Astrocyte (in vitro differentiated cells and primary cell): ENCODE data around the gene GREM2. TPM values are rescaled to one million over a fixed set of nuclear protein-coding genes. Genes with fewer than 3 reads are reported as not detected.
A peak's percentile ranks its signal among the peaks of the same experiment; 100 is the strongest.

Experiments
- DNase-seq: peaks from one replicate; pipeline ENCODE4 v3.0.0-alpha.2; 2010; ENCODE audit warnings: low read depth
- FAIRE-seq: peaks from 2 replicates; lab custom pipeline; 2011; peaks lifted over from hg19 to GRCh38; lab: Jason Lieb, UNC
- H2AFZ ChIP-seq: 2 replicates; pipeline ENCODE4 v1.6.0; 2012; ENCODE audit warnings: low read depth, low read length, inconsistent platforms
- H3K27ac ChIP-seq: 2 replicates; pipeline ENCODE4 v1.5.1; 2011; ENCODE audit warnings: low read depth, low read length, inconsistent platforms
- H3K27me3 ChIP-seq: 2 replicates; pipeline ENCODE4 v1.6.0; 2011; ENCODE audit warnings: low read length, inconsistent platforms; ENCODE audit not compliant: insufficient read depth
- H3K36me3 ChIP-seq: 2 replicates; pipeline ENCODE4 v1.5.1; 2011; ENCODE audit warnings: low read length, inconsistent platforms; ENCODE audit not compliant: insufficient read depth
- H3K4me1 ChIP-seq: 2 replicates; pipeline ENCODE4 v1.5.1; 2011; ENCODE audit warnings: low read length, inconsistent platforms; ENCODE audit not compliant: insufficient read depth
- H3K4me2 ChIP-seq: 2 replicates; pipeline ENCODE4 v1.6.0; 2012; ENCODE audit warnings: low read length, inconsistent platforms
- H3K4me3 ChIP-seq: 2 replicates; pipeline ENCODE4 v1.5.1; 2011; ENCODE audit warnings: low read depth, mild to moderate bottlenecking, low read length, inconsistent platforms; ENCODE audit not compliant: insufficient read depth
- H3K79me2 ChIP-seq: 2 replicates; pipeline ENCODE4 v1.6.0; 2012; ENCODE audit warnings: mild to moderate bottlenecking, low read length, inconsistent platforms; ENCODE audit not compliant: insufficient read depth
- H3K9ac ChIP-seq: 2 replicates; pipeline ENCODE4 v1.6.0; 2012; ENCODE audit warnings: mild to moderate bottlenecking, low read length, inconsistent platforms
- H3K9me3 ChIP-seq: 2 replicates; pipeline ENCODE4 v1.5.1; 2012; ENCODE audit warnings: low read depth, mild to moderate bottlenecking, low read length, inconsistent platforms; ENCODE audit not compliant: insufficient read depth
- H4K20me1 ChIP-seq: 2 replicates; pipeline ENCODE4 v1.6.0; 2012; ENCODE audit warnings: low read length, inconsistent platforms; ENCODE audit not compliant: insufficient read depth
- H3K27ac Mint-ChIP-seq: one replicate; pipeline ENCODE4 v1.8.0; 2021; ENCODE audit warnings: mild to moderate bottlenecking, mixed read lengths; ENCODE audit not compliant: unreplicated experiment
- H3K27me3 Mint-ChIP-seq: one replicate; pipeline ENCODE4 v1.8.0; 2021; ENCODE audit warnings: low read depth, mixed read lengths; ENCODE audit not compliant: unreplicated experiment
- H3K36me3 Mint-ChIP-seq: one replicate; pipeline ENCODE4 v1.8.0; 2021; ENCODE audit warnings: low read depth, mixed read lengths; ENCODE audit not compliant: unreplicated experiment
- H3K4me1 Mint-ChIP-seq: one replicate; pipeline ENCODE4 v1.8.0; 2021; ENCODE audit warnings: low read depth, mixed read lengths; ENCODE audit not compliant: unreplicated experiment
- H3K4me3 Mint-ChIP-seq: one replicate; pipeline ENCODE4 v1.8.0; 2021; ENCODE audit warnings: mild to moderate bottlenecking, moderate library complexity, mixed read lengths; ENCODE audit not compliant: unreplicated experiment
- H3K9me3 Mint-ChIP-seq: one replicate; pipeline ENCODE4 v1.8.0; 2021; ENCODE audit warnings: mild to moderate bottlenecking, mixed read lengths; ENCODE audit not compliant: unreplicated experiment
- CTCF ChIP-seq: IDR thresholded peaks from 2 replicates; pipeline ENCODE4 v1.5.1; 2011; ENCODE audit warnings: low read depth, mild to moderate bottlenecking, inconsistent platforms, low read length, moderate library complexity; ENCODE audit not compliant: insufficient read depth
- EZH2 ChIP-seq: IDR thresholded peaks from 2 replicates; pipeline ENCODE4 v1.6.1; 2012; ENCODE audit warnings: mild to moderate bottlenecking, low read length, inconsistent platforms; ENCODE audit not compliant: insufficient read depth
- total RNA-seq: library from RNA; stranded (reverse); gene quantifications from 2 replicates; pipeline ENCODE4 v1.2.1, GENCODE V29; 2021

GREM2 gene
- total RNA-seq, 1 donor from 2014 or later = 0.14 TPM

- no peak overlapping the region for H3K9ac ChIP-seq
- Mint-ChIP-seq H3K4me1 (peaks cover 14% of the 10 kb centered on the region), H3K36me3 (no peaks in the 10 kb centered on the region), H3K4me3 (no peak overlapping the region), H3K27me3 (peaks cover 6% of the 10 kb centered on the region), H3K9me3 (peaks cover under 1% of the 10 kb centered on the region), H3K27ac (no peak overlapping the region)
- H3K9me3 ChIP-seq = no peaks in the 10 kb centered on the region
- H3K4me2 ChIP-seq = no peak overlapping the region
- no peaks in the 10 kb centered on the region for H3K79me2 ChIP-seq
- TF ChIP-seq CTCF = no peak
- TF ChIP-seq EZH2 = no peak
- H3K4me1 ChIP-seq = peaks cover 19% of the 10 kb centered on the region
- DNase-seq (no peak), FAIRE-seq (no peak)
- no peaks in the 10 kb centered on the region for H3K27me3 ChIP-seq
- no peaks in the 10 kb centered on the region for H4K20me1 ChIP-seq
- no peak overlapping the region for H3K4me3 ChIP-seq
- H3K27ac ChIP-seq = no peak overlapping the region
- H2AFZ ChIP-seq = no peak overlapping the region
- no peaks in the 10 kb centered on the region for H3K36me3 ChIP-seq
Measured at GRCh38 chr1:240503036-240503435, 108.9 kb downstream of the GREM2 start.

GRCh38 chr1:240501115-240501514 lies 110.8 kb downstream of the GREM2 start:
- H3K4me3 Mint-ChIP-seq = no peak overlapping the region
- no peak overlapping the region for H3K27ac Mint-ChIP-seq
- DNase-seq (peak; percentile 72), FAIRE-seq (peak; percentile 68)
- no peak overlapping the region for H3K4me2 ChIP-seq
- H2AFZ ChIP-seq = no peak overlapping the region
- TF ChIP-seq EZH2 (no peak), CTCF (no peak)
- no peaks in the 10 kb centered on the region for H3K79me2 ChIP-seq
- H3K27me3 ChIP-seq = no peaks in the 10 kb centered on the region
- H3K9me3 ChIP-seq = no peaks in the 10 kb centered on the region
- no peak overlapping the region for H3K9ac ChIP-seq
- no peaks in the 10 kb centered on the region for H4K20me1 ChIP-seq
- H3K4me3 ChIP-seq = no peak overlapping the region
- H3K27me3 Mint-ChIP-seq = no peaks in the 10 kb centered on the region
- H3K4me1 Mint-ChIP-seq = peaks cover 14% of the 10 kb centered on the region
- no peaks in the 10 kb centered on the region for H3K36me3 ChIP-seq
- H3K36me3 Mint-ChIP-seq = no peaks in the 10 kb centered on the region
- peaks cover 19% of the 10 kb centered on the region for H3K4me1 ChIP-seq
- H3K9me3 Mint-ChIP-seq = no peaks in the 10 kb centered on the region
- H3K27ac ChIP-seq = no peak overlapping the region

GRCh38 chr1:240500647-240501046 lies 111.3 kb downstream of the GREM2 start:
- Histone ChIP-seq H3K4me3 (no peak overlapping the region), H3K4me2 (no peak overlapping the region), H2AFZ (no peak overlapping the region), H3K27ac (no peak overlapping the region), H3K36me3 (no peaks in the 10 kb centered on the region), H3K27me3 (no peaks in the 10 kb centered on the region), H3K9me3 (no peaks in the 10 kb centered on the region), H3K79me2 (no peaks in the 10 kb centered on the region), H4K20me1 (no peaks in the 10 kb centered on the region), H3K9ac (no peak overlapping the region), H3K4me1 (peaks cover 19% of the 10 kb centered on the region)
- DNase-seq (no peak), FAIRE-seq (no peak)
- no peak overlapping the region for H3K27ac Mint-ChIP-seq
- H3K4me3 Mint-ChIP-seq = no peak overlapping the region
- no peaks in the 10 kb centered on the region for H3K27me3 Mint-ChIP-seq
- no peaks in the 10 kb centered on the region for H3K36me3 Mint-ChIP-seq
- TF ChIP-seq CTCF (no peak), EZH2 (no peak)
- H3K4me1 Mint-ChIP-seq = peaks cover 14% of the 10 kb centered on the region
- no peaks in the 10 kb centered on the region for H3K9me3 Mint-ChIP-seq
